SK-N-SH (cell line): Measurements from ENCODE around the gene GGA2. TPM values are rescaled to one million over a fixed set of nuclear protein-coding genes. Genes with fewer than 3 reads are reported as not detected.

Source experiments
- CTCF ChIA-PET: fragments of 300-600, 350-600 bp; formaldehyde crosslinking; extraction: SDS; loops from one replicate; lab custom pipeline; 2021; lab: Yijun Ruan, JAX
- POLR2A ChIA-PET: fragments of 350-600 bp; sonication (Branson Sonifier 250); formaldehyde crosslinking; extraction: SDS; loops from one replicate; lab custom pipeline; 2020; ENCODE audit warnings: antibody characterized with exemption, inconsistent platforms; lab: Yijun Ruan, JAX
- DNase-seq: peaks from one replicate; pipeline ENCODE4 v3.0.0; 2012
- H2AFZ ChIP-seq: fragments of 200-600 bp; sonication (generic); 2 replicates; pipeline ENCODE4 v1.8.1; 2016; ENCODE audit warnings: antibody characterized with exemption, mild to moderate bottlenecking, low read depth
- H3F3A ChIP-seq: fragments of 200-600 bp; sonication (generic); replicated peaks from 2 replicates; pipeline ENCODE3; 2016; ENCODE audit warnings: antibody characterized with exemption, mild to moderate bottlenecking; ENCODE audit not compliant: insufficient read depth
- H3K27ac ChIP-seq, 2 experiments: fragments of 200-500 bp in 1 of 2; fragments of 200-600 bp in 1 of 2; sonication (Bioruptor generic) in 1 of 2; sonication (generic), shearing (Covaris generic) in 1 of 2; 2 replicates each; pipeline versions ENCODE4 v1.5.1 to v1.6.1; 2014 to 2016; ENCODE audit warnings: low read depth in 2 of 2, inconsistent platforms in 1 of 2, low read length in 1 of 2, mild to moderate bottlenecking in 1 of 2, mixed read lengths in 1 of 2
- H3K27me3 ChIP-seq: fragments of 200-600 bp; sonication (generic), shearing (Covaris generic); 2 replicates; pipeline ENCODE4 v1.6.1; 2016; ENCODE audit warnings: mixed run types; ENCODE audit not compliant: insufficient read depth
- H3K36me3 ChIP-seq, 2 experiments: fragments of 200-500 bp in 1 of 2; fragments of 200-600 bp in 1 of 2; sonication (Bioruptor generic) in 1 of 2; sonication (generic) in 1 of 2; replicated peaks in 1 of 2; 2 replicates each; pipeline versions ENCODE3 to v1.5.1; 2014 to 2016; ENCODE audit warnings: low read length in 1 of 2, mild to moderate bottlenecking in 1 of 2; ENCODE audit not compliant: insufficient read depth in 2 of 2, control insufficient read depth in 1 of 2
- H3K4me1 ChIP-seq, 2 experiments: fragments of 200-500 bp in 1 of 2; fragments of 200-600 bp in 1 of 2; sonication (Bioruptor generic) in 1 of 2; sonication (generic), shearing (Covaris generic) in 1 of 2; 2 replicates each; pipeline versions ENCODE4 v1.5.1 to v1.6.1; 2014 to 2016; ENCODE audit warnings: low read depth in 1 of 2, low read length in 1 of 2, mixed run types in 1 of 2; ENCODE audit not compliant: insufficient read depth in 2 of 2, control insufficient read depth in 1 of 2
- H3K4me2 ChIP-seq: fragments of 200-600 bp; sonication (generic), shearing (Covaris generic); 2 replicates; pipeline ENCODE4 v1.6.1; 2017; ENCODE audit warnings: mixed run types
- H3K4me3 ChIP-seq, 2 experiments: fragments of 200-500 bp in 1 of 2; fragments of 200-600 bp in 1 of 2; sonication (Bioruptor generic) in 1 of 2; sonication (generic), shearing (Covaris generic) in 1 of 2; 2 replicates each; pipeline versions ENCODE4 v1.5.1 to v1.8.1; 2014 to 2016; ENCODE audit warnings: low read depth in 2 of 2, inconsistent platforms in 1 of 2, low read length in 1 of 2, mild to moderate bottlenecking in 1 of 2, mixed read lengths in 1 of 2, moderate library complexity in 1 of 2
- H3K79me2 ChIP-seq: fragments of 200-600 bp; sonication (generic); 2 replicates; pipeline ENCODE4 v1.8.1; 2017; ENCODE audit warnings: mild to moderate bottlenecking; ENCODE audit not compliant: insufficient read depth
- H3K9ac ChIP-seq: fragments of 200-600 bp; sonication (generic); 2 replicates; pipeline ENCODE4 v1.6.1; 2017; ENCODE audit warnings: mixed run types
- H3K9me2 ChIP-seq: fragments of 200-600 bp; sonication (generic); 2 replicates; pipeline ENCODE4 v1.6.1; 2017; ENCODE audit warnings: mixed run types
- H3K9me3 ChIP-seq: fragments of 200-600 bp; sonication (generic); 2 replicates; pipeline ENCODE4 v1.6.1; 2017; ENCODE audit warnings: mixed run types, mild to moderate bottlenecking, moderate library complexity
- H4K20me1 ChIP-seq: fragments of 200-600 bp; sonication (generic); 2 replicates; pipeline ENCODE4 v1.6.1; 2017; ENCODE audit warnings: mild to moderate bottlenecking, mixed run types; ENCODE audit not compliant: insufficient read depth
- ELF1 ChIP-seq: IDR thresholded peaks from 2 replicates; pipeline ENCODE4 v1.4.0; 2012
- EZH2phosphoT487 ChIP-seq: fragments of 200-600 bp; sonication (generic); IDR thresholded peaks from 2 replicates; pipeline ENCODE4 v1.6.1; 2017; ENCODE audit warnings: low read depth, mixed run types, mild to moderate bottlenecking, antibody characterized with exemption, moderate library complexity, borderline replicate concordance
- FOXM1 ChIP-seq: IDR thresholded peaks from 2 replicates; pipeline ENCODE4 v1.4.0; 2012; ENCODE audit warnings: low read depth, mild to moderate bottlenecking
- MEF2A ChIP-seq: IDR thresholded peaks from 2 replicates; pipeline ENCODE4 v1.4.0; 2012; ENCODE audit warnings: low read depth, borderline replicate concordance
- NFIC ChIP-seq: IDR thresholded peaks from 2 replicates; pipeline ENCODE4 v1.4.0; 2012; ENCODE audit warnings: borderline replicate concordance
- NRF1 ChIP-seq: IDR thresholded peaks from 2 replicates; pipeline ENCODE4 v1.6.1; 2012; ENCODE audit warnings: low read depth, mild to moderate bottlenecking, low read length
- RCOR1 ChIP-seq: fragments of 150-350 bp; IDR thresholded peaks from 2 replicates; pipeline ENCODE4 v1.6.1; 2017; ENCODE audit warnings: antibody characterized with exemption, low read length
- RFX5 ChIP-seq: IDR thresholded peaks from 2 replicates; pipeline ENCODE4 v1.6.1; 2012; ENCODE audit warnings: mild to moderate bottlenecking, improper control_type of control experiment, low read length
- RXRA ChIP-seq: IDR thresholded peaks from 2 replicates; pipeline ENCODE4 v1.4.0; 2012; ENCODE audit warnings: low read depth, mild to moderate bottlenecking, borderline replicate concordance
- SMC3 ChIP-seq: IDR thresholded peaks from 2 replicates; pipeline ENCODE4 v1.6.1; 2012; ENCODE audit warnings: low read depth, low read length, improper control_type of control experiment
- WGBS: methylation state at CpG from one replicate; pipeline ENCODE4 v1.1.6; 2017; ENCODE audit warnings: low lambda C conversion rate; 5-methylcytosine and 5-hydroxymethylcytosine counted together
- polyA plus RNA-seq, 3 experiments: library from polyadenylated mRNA; depleted of rRNA; stranded (reverse); fragments of >200 nt; gene quantifications; 2 replicates each; pipeline ENCODE4 v1.2.3, GENCODE V29; 2012
- TF ChIP-seq, protein P1 (sequence below): IDR thresholded peaks from 2 replicates; pipeline ENCODE4 v1.4.0; 2012; ENCODE audit warnings: low read depth, borderline replicate concordance
- TF ChIP-seq, protein P2 (sequence below): IDR thresholded peaks from 2 replicates; pipeline ENCODE4 v1.4.0; 2012; ENCODE audit warnings: low read depth, borderline replicate concordance

GGA2 gene
- polyA plus RNA-seq, 1 of the 3 experiments (the other 2 are of a cell fraction), result 23.4 TPM

DNA sequence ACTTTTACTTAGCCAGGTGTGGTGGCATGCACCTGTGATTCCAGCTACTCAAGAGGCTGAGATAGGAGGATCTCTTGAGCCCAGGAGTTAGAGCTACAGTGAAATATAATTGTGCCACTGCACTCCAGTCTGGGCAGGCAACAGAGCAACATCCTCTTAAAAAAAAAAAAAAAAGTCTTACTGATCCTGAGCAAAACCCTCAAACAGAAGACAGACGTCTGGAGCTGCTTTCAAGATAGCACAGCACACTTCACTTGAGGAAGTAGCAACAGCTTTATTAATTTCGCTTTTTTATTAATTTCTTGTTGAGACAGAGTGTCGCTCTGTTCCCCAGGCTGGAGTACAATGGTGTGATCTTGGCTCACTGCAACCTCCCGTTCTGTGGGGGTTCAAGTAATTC is 10.2 kb upstream of the GGA2 start:
- POLR2A ChIA-PET, result no interaction called here
- Histone ChIP-seq H3F3A (no peaks in the 10 kb centered on the region), H3K4me2 (no peak overlapping the region), H3K27ac (no peak overlapping the region), H3K36me3 (peaks cover 27 to 33% of the 10 kb centered on the region in 2 experiments), H3K9me3 (no peaks in the 10 kb centered on the region), H3K27me3 (no peaks in the 10 kb centered on the region), H4K20me1 (no peaks in the 10 kb centered on the region), H2AFZ (no peak overlapping the region), H3K4me1 (no peaks in the 10 kb centered on the region), H3K9ac (no peak overlapping the region), H3K9me2 (no peaks in the 10 kb centered on the region), H3K4me3 (no peak overlapping the region), H3K79me2 (no peaks in the 10 kb centered on the region)
- CTCF ChIA-PET, result no interaction called here
- no peak for DNase-seq
- WGBS, result 93% methylated on average over 4 of the region's 4 CpGs
- TF ChIP-seq RFX5 (no peak), EZH2phosphoT487 (no peak), ELF1 (no peak), SMC3 (no peak), MEF2A (no peak)
- TF ChIP-seq, protein P1, sequence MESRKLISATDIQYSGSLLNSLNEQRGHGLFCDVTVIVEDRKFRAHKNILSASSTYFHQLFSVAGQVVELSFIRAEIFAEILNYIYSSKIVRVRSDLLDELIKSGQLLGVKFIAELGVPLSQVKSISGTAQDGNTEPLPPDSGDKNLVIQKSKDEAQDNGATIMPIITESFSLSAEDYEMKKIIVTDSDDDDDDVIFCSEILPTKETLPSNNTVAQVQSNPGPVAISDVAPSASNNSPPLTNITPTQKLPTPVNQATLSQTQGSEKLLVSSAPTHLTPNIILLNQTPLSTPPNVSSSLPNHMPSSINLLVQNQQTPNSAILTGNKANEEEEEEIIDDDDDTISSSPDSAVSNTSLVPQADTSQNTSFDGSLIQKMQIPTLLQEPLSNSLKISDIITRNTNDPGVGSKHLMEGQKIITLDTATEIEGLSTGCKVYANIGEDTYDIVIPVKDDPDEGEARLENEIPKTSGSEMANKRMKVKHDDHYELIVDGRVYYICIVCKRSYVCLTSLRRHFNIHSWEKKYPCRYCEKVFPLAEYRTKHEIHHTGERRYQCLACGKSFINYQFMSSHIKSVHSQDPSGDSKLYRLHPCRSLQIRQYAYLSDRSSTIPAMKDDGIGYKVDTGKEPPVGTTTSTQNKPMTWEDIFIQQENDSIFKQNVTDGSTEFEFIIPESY, result no peak

DNA sequence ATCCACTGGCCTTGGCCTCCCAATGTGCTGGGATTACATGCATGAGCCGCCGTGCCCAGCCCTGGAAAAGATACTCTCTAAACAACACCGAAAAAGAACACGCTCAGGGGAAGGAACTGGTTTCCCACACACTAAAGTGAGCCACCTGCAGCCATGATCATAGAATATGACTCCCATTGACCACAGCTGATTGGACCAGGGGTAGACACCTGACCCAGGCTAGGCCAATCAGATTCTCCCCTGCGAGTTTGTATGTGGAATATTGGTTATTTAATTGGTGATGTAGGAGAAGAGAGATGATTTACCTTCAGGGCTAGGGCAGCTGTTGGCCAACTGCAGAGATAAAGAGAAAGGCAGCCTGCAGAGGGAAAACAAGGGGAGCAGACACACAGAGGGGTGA is 9.0 kb upstream of the GGA2 start:
- no peak overlapping the region for H3K4me2 ChIP-seq
- no peaks in the 10 kb centered on the region for H3F3A ChIP-seq
- ChIA-PET CTCF (no interaction called here), POLR2A (interaction anchor here (0.7 kb wide), 1 partner anchor 217 kb away, joined by 4 read pairs; the partner anchor contains the start of gene SCNN1B)
- H3K27ac ChIP-seq, result no peak overlapping the region
- DNase-seq, result no peak
- H2AFZ ChIP-seq, result no peak overlapping the region
- H3K9me2 ChIP-seq, result no peaks in the 10 kb centered on the region
- H4K20me1 ChIP-seq, result no peaks in the 10 kb centered on the region
- no peaks in the 10 kb centered on the region for H3K9me3 ChIP-seq
- no peak overlapping the region for H3K9ac ChIP-seq
- no peak overlapping the region for H3K4me3 ChIP-seq
- H3K4me1 ChIP-seq, result no peaks in the 10 kb centered on the region
- no peaks in the 10 kb centered on the region for H3K79me2 ChIP-seq
- peaks cover 26 to 27% of the 10 kb centered on the region in 2 experiments for H3K36me3 ChIP-seq
- 88% methylated on average over 5 of the region's 5 CpGs for WGBS
- TF ChIP-seq, protein P2, sequence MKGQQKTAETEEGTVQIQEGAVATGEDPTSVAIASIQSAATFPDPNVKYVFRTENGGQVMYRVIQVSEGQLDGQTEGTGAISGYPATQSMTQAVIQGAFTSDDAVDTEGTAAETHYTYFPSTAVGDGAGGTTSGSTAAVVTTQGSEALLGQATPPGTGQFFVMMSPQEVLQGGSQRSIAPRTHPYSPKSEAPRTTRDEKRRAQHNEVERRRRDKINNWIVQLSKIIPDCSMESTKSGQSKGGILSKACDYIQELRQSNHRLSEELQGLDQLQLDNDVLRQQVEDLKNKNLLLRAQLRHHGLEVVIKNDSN, result peak; percentile 43; the same call in 1 of the 2 replicates
- no peak for TF ChIP-seq FOXM1
- H3K27me3 ChIP-seq, result no peaks in the 10 kb centered on the region

DNA sequence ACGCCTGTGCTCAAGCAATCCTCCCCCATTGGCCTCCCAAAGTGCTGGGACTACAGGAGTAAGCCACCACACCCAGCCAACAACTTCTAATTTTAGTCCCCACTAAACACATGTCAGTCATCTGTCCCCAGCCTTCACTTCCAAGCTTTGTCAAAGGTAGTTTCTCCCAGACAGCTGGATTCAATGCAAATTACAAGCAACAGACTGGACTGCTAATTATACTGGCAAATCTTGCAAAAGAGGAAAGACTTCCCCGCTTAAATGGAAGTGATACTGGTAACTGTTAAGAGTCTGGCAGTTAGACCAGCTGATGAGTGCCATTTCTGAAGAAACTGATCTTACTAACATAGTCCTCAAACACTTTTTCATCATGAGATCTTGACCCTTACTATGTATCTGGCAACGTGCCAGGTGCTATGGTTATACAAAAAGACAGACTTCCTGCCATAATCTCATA is 8.2 kb upstream of the GGA2 start:
- Histone ChIP-seq H3K27me3 (no peaks in the 10 kb centered on the region), H3K4me3 (no peak overlapping the region)
- TF ChIP-seq EZH2phosphoT487, result no peak
- no peak for TF ChIP-seq RXRA
- TF ChIP-seq RCOR1, result no peak
- no peak for TF ChIP-seq NRF1
- TF ChIP-seq NFIC, result peak; percentile 18; the same call in 1 of the 2 replicates
- TF ChIP-seq, all 33 proteins: peak for 1
- no peak overlapping the region for H2AFZ ChIP-seq
- DNase-seq, result no peak
- WGBS, result 84% methylated on average over 3 of the region's 3 CpGs
- no peaks in the 10 kb centered on the region for H4K20me1 ChIP-seq
- H3K36me3 ChIP-seq, result peaks cover 19 to 27% of the 10 kb centered on the region in 2 experiments
- ChIA-PET CTCF (no interaction called here), POLR2A (no interaction called here)
- no peaks in the 10 kb centered on the region for H3K9me3 ChIP-seq
- no peaks in the 10 kb centered on the region for H3K79me2 ChIP-seq
- no peaks in the 10 kb centered on the region for H3K4me1 ChIP-seq
- H3K4me2 ChIP-seq, result no peak overlapping the region
- H3F3A ChIP-seq, result no peaks in the 10 kb centered on the region
- H3K9ac ChIP-seq, result no peak overlapping the region
- H3K27ac ChIP-seq, result no peak overlapping the region
- no peaks in the 10 kb centered on the region for H3K9me2 ChIP-seq
